ENCODE results near the gene TIAM2.
A peak's percentile ranks its signal among the peaks of the same experiment; 100 is the strongest.

Gene TIAM2

DNA sequence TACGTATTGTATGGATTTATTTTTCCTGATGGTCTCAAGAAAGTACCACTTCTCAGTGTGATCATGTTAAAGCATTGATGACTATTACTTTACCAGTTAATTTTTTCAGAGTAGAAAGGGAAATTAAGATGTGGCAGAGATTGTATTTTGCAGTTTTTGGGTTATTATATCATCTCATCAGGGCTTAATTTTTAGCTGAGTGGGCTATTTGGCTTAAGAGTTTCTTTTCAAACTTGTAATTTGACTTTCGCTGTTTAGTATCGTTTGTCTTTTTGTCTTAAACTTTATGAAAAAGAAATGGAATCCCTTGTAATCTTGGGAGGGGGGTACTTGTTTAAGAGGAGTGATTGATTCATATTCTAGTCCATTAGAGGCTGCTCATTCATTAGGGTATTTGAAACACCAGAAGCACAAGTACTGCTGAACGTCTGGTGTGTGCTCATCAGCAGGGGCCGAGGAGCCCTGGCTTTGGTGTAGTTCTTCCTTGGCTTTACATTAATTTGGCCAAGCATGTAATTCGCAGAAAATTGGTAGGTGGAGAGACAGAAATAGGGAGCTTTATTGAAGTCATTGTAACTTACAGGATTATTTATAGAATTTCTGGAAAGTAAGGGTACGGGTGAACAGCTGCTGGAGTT is 112.4 kb downstream of the TIAM2 start:
- TF ChIP-seq CTCF (conservative IDR thresholded peaks at IDR 0.05; ENCODE audit: low read length) = no peak
- DNase-seq (ENCODE audit: low read depth) = no peak
- H3K4me3 ChIP-seq (ENCODE audit: low read length) = no peak overlapping the region

GRCh38 chr6:155108070-155108820 is 113.1 kb downstream of the TIAM2 start:
- TF ChIP-seq CTCF (conservative IDR thresholded peaks at IDR 0.05; ENCODE audit: low read length) = no peak
- H3K4me3 ChIP-seq (ENCODE audit: low read length) = no peak overlapping the region
- no peak for DNase-seq (ENCODE audit: low read depth)

- no peak for DNase-seq (ENCODE audit: low read depth)
- TF ChIP-seq CTCF (conservative IDR thresholded peaks at IDR 0.05; ENCODE audit: low read length) = no peak
- no peak overlapping the region for H3K4me3 ChIP-seq (ENCODE audit: low read length)
These were observed 115.6 kb downstream of the TIAM2 start for GRCh38 chr6:155110721-155111120.

GRCh38 chr6:155112757-155113156 is 117.6 kb downstream of the TIAM2 start:
- DNase-seq (ENCODE audit: low read depth) = no peak
- H3K4me3 ChIP-seq (ENCODE audit: low read length) = no peak overlapping the region
- TF ChIP-seq CTCF (conservative IDR thresholded peaks at IDR 0.05; ENCODE audit: low read length) = no peak

- TF ChIP-seq CTCF (conservative IDR thresholded peaks at IDR 0.05; ENCODE audit: low read length) = no peak
- H3K4me3 ChIP-seq (ENCODE audit: low read length) = no peak overlapping the region
- no peak for DNase-seq (ENCODE audit: low read depth)
These were observed 120.9 kb downstream of the TIAM2 start for GRCh38 chr6:155115893-155116570.

GRCh38 chr6:155116571-155116910 is 121.4 kb downstream of the TIAM2 start:
- no peak overlapping the region for H3K4me3 ChIP-seq (ENCODE audit: low read length)
- DNase-seq (ENCODE audit: low read depth) = no peak
- TF ChIP-seq CTCF (conservative IDR thresholded peaks at IDR 0.05; ENCODE audit: low read length) = no peak

- DNase-seq (ENCODE audit: low read depth) = peak; percentile 96
- peak; percentile 21 for TF ChIP-seq CTCF (conservative IDR thresholded peaks at IDR 0.05; ENCODE audit: low read length)
- no peak overlapping the region for H3K4me3 ChIP-seq (ENCODE audit: low read length)
These were observed 122.1 kb downstream of the TIAM2 start for GRCh38 chr6:155117256-155117655.
